GM19023 (cell line): ENCODE measurements around the gene CLTB.
A peak's percentile ranks its signal among the peaks of the same experiment; 100 is the strongest.
"Not testable (repeated sequence)": the region's sequence is repeated elsewhere in the genome, so short reads cannot be mapped to it uniquely, and the experiment has no call there.

Experiments used
- ATAC-seq: cut with Tn5 transposase; IDR thresholded peaks from one replicate; pipeline ENCODE4 v1.9.1; 2021; ENCODE audit warnings: mild to moderate bottlenecking, moderate library complexity; ENCODE audit not compliant: unreplicated experiment

Gene CLTB, protein sequence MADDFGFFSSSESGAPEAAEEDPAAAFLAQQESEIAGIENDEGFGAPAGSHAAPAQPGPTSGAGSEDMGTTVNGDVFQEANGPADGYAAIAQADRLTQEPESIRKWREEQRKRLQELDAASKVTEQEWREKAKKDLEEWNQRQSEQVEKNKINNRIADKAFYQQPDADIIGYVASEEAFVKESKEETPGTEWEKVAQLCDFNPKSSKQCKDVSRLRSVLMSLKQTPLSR

DNA sequence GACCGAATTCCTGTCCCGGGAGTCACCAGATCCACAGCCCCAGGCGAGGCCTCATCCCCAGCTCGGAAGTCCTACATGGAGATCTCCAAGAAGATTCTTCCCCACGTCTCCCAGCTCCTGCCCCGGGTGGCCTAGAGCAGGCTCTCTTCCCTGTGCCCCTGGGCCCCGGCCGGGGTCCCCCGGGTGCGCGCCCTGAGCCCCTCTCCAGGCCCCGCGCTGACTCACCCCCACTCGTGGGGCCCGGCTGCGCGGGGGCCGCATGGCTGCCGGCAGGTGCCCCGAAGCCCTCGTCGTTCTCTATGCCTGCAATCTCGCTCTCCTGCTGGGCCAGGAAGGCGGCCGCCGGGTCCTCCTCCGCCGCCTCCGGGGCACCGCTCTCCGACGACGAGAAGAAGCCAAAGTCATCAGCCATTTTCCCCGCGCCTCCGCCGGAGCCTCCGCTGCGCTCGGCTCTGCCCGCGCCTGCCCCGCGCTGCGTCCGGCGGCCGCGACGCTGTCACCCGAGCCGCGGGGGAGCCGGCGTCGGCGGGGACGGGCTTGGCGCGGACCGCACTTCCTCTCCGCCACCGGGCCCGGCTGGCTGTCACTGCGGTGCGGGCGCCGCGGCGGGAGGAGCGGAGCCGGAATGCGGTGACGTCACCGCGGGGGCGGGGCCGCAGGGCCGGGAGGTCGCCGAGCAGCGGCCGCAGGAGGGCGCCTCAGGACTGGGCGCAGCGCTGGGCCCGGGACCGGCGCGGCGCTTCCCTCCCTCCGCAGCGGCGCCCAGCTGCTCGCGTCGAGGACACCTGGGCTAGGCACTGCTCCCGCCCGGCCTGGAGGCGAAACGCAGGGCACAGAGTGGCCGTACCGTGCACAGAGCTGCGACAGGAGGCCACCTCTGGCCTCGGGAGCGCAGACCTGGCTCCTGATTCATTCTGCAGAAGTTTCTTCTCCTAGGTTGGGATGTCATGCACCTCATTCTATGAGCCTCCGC, at the start of gene CLTB:
TSS of gene CLTB (minus strand) at position 588 of the 973 bp plus-strand sequence. CDS start at position 412, 176 bp downstream.
- ATAC-seq: peak; percentile 88

DNA sequence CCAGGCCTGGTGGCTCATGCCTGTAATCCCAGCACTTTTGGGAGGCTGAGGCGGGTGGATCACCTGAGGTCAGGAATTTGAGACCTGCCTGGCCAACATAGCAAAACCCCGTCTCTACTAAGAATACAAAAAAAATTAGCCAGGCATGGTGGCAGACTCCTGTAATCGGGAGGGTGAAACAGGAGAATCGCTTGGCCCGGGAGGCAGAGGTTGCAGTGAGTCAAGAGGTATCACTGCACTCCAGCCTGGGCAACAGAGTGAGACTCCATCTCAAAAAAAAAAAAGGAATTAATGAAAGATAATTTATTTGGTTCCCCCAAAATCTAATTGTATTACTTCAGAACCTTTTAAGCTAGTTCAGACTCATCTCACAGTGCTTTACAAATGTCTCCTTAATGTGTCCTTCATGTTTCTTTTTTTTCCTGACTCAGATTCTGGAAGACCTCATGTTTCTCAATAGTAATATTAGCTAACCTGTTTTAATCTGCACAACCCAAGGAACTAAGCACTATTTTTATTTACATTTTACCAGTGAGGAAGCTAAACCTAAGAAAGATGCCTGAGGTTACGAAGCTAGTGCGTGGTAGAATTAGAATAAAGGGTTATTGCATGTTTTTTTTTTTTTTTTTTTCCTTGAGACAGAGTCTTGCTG, 46.9 kb upstream of the CLTB start:
- ATAC-seq: no peak

DNA sequence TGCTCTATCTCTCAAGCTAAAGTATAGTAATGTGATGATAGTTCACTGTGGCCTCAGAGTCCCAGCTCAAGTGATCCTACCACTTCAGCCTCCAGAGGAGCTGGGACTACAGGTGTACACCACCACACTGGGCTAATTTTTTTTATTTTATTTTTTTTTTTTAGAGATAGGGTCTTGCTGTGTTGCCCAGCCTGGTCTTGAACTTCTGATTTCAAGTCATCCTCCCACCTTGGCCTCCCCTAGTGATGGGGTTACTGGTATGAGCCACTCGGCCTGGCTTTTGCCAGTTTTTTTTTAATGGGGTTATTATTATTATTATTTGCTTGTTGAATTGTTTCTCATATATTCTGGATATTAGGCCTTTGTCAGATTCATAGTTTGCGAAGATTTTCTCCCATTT, 45.0 kb upstream of the CLTB start:
- no peak for ATAC-seq

DNA sequence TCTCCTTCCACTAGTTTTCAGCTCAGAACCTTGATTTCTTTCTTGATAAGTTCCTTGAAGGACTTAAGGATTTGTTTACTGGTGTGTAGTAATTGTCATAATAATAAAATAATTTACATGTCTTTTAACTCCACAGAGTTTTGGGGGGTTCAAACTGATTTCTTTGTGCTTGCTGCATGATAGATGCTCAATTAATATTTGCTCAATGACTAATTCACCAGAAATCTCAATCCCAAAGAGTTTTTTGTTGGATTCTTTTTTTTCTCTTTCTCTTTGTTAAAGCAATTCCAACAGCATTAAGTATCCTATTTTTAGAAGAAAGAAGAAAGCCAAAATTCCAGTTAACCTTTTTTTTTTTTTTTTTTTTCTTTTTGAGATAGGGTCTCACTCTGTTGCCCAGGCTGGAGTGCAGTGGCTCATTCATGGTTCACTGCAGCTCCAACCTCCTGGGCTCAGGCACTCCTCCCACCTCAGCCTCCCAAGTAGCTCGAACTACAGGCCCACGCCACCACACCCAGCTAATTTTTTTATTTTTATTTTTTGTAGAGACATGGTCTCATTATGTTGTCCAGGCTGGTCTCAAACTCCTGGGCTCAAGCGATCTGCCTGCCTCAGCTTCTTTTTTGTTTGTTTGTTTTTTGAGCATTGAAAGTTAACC, 42.7 kb upstream of the CLTB start:
- no peak for ATAC-seq

DNA sequence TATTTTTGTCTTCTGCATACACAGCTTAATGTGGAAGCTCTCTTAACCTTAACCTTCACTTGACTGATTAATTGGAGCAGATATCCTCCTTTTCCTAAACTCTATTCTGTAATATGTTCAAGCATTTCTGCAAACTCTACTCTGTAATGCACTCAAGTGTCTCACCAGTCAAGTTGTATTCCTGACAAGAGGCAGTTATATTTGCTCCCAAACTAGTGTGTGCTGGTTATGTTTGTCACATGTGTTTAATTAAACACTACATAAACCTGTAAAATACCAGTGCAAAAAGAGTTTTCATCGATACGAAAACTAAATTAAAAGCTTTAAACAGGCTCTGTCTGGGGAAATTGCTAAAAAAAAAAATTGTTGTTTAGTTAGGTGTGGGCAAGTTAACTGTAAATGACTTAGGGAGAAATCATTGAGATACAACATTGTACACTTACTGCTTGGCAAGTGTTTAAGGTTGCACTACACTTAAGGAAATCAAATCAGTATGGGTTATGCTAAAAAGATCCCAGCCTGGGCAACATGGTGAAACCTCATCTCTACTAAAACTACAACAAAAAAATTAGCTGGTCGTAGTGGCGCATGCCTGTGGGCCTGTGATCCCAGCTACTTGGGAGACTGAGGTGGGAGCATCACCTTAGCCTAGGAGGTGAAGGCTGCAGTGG, 38.5 kb upstream of the CLTB start:
- no peak for ATAC-seq

DNA sequence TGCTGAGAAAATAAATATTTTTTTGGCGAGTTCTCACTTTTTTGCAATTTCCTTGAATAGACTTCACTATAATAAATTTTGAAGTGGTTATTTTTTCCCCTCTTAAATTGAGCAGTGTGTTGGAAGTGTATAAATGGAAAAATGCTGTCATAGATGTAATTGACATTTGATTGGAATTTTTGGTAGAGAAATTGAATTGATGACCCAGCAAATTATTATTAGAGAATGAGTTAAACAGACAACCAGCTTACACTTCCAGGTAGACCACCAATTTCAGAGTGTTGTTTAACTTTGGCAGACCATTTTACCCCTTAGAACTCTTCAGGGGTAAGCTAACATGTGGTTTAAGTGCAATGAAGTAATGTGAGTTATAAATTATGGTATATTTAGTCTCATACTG, 33.7 kb upstream of the CLTB start:
- ATAC-seq: no peak

DNA sequence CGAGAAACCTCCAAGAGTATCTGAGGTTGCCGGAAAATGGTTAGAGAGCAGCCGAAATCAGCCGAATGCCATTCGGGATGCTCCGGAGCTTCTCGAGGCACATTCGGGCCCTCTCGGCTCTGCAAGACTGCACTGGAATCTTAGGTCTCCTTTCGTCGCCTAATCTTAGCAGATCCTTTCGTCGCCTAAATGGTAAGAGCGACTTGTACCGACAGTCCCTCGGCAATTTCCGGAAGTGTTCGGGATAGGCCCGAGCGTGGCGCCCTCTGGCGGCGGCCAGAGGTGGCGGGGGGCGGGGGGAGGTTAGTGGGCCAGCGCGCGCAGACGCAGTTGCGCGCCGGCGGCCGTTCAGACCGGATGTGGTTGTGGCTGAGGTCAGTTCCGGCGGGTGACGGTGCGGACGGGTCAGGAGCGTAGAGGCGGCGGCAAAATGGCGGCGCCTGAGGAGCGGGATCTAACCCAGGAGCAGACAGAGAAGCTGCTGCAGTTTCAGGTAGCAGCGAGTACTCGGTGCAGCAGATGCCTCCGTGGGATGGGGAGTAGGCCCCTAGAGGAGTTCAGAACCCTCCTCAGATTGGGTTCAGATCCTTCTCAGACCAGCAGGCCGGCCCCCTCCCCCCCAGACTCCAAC, 31.8 kb upstream of the CLTB start, which contains the start of gene FAF2:
TSS of gene FAF2 (plus strand) at position 408 of the 631 bp plus-strand sequence. CDS start at position 431, 23 bp downstream.
- ATAC-seq: peak; percentile 93

DNA sequence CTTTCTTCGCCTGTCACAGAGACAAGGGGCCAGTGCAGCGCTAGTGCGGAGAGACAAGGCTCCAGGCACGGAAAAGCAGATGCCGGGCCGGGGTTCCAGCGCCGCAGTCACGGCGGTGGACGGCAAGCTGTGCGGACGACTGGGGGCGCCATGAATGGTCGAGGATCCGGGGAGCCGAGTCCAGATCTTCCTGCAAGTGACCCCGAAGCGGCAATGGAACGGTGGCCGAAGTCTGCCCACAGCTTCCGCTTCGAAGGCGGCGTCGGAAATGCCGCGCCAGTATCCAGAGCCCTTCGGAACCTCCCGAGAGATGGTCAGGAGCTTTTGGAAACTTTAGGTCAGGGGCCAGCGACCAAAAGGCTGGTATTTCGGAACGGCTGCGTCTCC, 31.2 kb upstream of the CLTB start:
- ATAC-seq: peak; percentile 26

DNA sequence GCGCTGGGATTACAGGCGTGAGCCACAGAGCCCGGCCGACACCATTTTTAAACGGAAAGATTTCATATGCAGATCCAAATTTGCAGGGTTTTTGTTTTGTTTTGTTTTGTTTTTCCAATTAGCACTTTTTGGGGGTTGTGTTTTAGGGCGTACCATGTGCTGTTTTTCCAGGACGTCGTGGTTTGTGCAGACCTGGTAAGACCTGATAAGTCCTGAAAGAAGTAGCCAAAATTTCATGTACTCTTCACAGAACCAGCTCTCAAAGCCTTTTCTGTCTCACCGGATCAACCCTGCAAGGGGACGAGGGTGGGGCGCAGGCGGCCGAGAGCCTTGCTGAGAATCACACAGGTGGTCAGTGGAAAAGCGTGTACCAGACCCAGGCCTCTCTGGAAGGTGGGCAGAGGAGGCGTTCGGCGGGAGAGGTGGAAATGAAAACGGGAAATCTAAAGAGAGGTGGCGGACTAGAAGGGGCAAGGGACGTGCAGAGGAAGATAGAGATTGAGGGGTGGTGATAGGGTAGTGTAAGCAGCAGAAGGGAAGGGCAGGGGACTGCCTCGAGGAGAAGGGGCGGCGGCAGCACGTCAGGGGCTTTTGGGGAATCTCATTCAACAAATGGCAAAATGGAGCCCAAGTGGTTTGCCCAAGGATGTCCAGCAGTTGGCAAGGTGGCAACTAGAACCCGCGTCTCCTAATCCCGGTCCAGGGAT, 30.7 kb upstream of the CLTB start:
- ATAC-seq: no peak

DNA sequence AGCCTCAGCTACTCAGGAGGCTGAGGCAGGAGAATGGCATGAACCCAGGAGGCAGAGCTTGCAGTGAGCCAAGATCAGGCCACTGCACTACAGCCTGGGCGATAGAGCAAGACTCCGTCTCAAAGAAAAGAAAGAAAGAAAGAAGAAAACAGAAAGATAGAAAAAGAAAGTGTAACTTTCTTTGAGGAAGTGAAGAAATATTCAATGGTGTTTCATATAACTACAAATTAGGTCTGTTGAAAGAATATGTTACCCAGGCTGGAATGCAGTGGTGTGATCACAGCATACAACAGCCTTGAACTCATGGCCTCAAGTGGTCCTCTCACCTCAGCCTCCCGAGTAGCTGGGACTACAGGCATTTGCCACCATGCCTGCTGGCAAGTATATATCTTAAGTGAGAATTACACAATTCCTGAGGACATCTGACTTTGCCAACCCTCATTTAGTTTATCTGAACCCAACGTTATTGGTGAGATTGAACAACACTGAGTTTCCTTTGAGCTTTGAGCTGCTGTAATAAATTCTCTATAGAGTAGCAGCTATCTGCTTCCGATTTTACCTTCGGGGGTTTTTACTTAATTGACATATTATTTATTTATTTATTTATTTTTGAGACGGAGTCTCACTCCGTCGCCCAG, 29.8 kb upstream of the CLTB start:
- no peak for ATAC-seq

DNA sequence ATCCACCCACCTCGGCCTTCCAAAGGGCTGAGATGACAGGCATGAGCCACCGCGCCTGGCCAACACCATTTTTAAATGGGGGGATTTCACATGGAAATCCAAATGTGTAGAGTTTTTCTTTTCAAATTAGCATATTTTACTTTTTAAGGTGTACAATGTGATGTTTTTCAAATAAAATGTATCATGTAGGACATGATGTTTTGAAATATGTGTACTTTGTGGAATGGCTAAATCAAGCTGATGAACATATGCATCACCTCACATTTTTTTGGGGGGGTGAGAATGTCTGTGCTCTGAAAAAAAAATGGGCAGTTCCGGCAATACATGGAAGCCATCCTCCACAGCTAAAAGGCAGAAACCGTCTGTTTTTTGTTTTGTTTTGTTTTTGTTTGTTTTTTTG, 28.4 kb upstream of the CLTB start:
- no peak for ATAC-seq

DNA sequence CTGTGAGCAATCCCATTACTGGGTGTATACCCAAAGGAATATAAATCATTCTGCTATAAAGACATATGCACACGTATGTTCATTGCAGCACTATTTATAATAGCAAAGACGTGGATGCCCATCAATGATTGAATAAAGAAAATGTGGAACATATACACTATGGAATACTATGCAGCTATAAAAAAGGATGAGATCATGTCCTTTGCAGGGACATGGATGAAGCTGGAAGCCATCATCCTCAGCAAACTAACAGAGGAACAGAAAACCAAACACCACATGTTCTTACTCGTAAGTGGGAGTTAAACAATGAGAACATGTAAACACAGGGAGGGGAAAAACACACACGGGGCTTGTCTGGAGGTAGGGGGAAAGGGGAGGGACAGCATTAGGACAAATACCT, 26.6 kb upstream of the CLTB start:
- ATAC-seq: not testable (repeated sequence)

DNA sequence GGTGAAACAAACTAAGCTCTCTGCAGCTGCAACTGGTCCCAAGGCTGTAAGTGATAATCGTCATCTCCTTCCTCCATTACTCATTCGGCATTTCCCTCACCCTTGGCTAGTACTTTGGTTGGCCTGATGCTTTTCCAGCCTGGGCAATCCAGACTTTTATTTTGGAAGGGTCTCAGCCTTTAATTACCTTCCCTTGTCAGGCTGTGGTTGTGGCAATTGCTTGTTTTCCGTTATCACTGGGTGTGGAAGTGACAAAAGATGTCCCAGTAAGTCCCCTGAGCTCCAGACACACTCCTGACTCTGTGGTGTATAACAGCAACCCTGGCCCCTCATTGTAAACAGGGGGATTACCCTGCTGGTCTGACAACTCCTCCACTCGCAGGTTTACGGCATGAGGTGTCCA, 25.6 kb upstream of the CLTB start:
- no peak for ATAC-seq

DNA sequence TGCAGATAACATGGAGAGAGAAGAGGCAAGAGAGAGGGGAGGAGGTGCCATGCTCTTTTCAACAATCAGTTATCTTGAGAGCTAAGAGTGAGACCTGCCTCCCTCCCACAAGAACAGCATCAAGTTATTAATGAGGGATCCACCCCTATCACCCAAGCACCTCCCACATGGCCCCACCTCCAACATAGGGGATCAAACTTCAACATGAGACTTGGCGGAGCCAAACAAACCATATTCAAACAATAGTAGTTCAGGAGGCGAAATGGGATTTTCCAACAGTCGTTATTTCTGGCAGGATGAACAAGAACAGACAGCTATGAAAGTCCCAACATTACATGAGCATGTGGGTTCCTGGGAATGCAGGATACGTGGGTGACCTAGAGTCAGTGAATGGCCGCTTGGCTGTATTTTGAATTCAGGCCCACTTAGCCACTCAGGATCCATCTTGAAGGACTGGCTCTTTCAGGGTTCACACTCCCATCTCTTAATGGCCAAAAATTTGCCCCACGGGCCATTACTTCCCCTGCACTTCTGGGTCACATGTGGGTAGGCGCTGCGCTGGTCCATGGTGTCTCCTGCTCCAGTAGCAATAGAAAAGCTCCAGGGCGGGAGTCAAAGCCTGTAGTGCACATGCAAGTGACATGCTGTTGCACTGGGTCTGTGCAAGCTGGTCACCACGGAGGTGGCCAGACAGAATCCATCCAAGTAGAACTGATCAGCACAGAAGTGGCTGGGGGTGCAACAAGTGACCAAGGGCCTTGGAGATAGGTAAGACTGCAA, 24.8 kb upstream of the CLTB start:
- ATAC-seq: no peak

DNA sequence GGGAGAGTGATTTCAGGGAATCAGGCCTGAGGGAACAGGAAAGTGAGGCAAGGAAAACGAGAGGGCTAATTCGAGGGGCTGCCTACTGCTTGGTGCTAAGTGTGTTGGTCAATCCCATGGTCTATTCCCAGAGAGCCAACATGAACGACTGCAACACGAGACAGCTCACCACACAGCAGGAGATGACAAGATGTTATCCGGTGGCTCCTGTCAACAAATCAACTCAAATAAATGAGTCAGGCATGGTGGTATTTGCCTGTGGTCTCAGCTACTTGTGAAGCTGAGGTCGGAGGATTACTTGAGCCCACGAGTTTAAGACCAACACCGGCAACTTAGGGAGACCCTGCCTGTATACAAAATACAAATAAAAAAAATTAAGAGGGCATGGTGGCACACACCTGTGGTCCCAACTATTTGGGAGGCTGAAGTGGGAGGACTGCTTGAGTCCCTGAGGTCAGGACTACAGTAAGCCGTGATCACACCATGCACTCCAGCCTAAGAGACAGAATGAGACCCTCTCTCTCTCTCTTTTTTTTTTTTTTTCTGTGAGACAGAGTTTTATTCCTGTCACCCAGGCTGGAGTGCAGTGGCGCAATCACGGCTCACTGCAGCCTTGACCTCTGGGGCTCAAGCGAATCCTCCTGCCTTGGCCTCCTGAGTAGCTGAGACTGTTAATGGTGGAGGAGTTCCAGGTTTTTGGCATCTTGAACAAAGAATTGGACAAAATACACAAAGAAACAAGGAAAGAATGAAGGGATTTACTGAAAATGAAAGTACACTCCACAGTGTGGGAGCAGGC, 22.8 kb upstream of the CLTB start:
- no peak for ATAC-seq

DNA sequence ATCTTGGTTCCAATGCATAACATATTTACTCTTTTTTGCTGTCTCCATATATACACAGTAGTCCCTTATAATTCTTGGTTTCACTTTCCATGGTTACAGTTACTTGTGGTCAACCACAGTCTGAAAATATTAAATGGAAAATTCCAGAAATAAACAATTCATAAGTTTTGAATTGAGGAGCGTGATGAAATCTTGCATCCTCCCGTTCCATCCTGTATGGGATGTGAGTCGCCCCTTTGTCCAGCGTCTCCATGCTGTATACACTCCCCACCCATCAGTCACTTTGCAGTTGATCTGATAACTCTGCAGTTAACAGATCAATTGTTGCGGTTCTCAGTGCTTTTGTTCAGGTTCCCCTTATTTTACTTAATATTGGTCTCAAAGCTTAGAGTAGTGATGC, 20.3 kb upstream of the CLTB start:
- ATAC-seq: no peak

DNA sequence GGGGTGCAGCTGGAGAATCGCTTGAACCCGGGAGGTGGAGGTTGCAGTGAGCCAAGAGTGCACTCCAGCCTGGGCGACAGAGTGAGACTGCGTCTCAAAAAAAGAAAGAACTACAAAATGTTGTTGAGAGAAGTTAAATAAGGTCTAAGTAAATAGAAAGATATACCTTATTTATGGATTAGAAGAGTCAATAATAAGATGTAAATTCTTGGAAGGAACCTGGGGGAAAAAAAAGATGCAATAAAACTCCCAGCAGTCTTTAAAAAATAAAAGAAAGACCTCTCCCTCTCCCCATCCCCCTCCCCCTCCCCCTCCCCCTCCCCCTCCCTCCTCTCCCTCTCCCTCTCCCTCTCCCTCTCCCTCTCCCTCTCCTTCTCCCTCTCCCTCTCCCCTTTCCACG, 16.4 kb upstream of the CLTB start:
- ATAC-seq: no peak
